ENCODE results near the gene MBOAT7. TPM values are rescaled to one million over a fixed set of nuclear protein-coding genes. Genes with fewer than 3 reads are reported as not detected.

Gene MBOAT7
- total RNA-seq, 1 experiment from 2014 or later, result 109 TPM

GRCh38 chr19:54156953-54157352, 32.4 kb downstream of the MBOAT7 start:
- peaks cover 19% of the 10 kb centered on the region for H3K4me1 Mint-ChIP-seq
- ChIA-PET CTCF (interaction anchor here (0.6 kb wide), 1 partner anchor 304 kb away, joined by 3 read pairs; no protein-coding TSS in a partner anchor), POLR2A (no interaction called here)
- DNase-seq (ENCODE audit: low spot score), result no peak
- H3K27me3 Mint-ChIP-seq (ENCODE audit: low read depth), result no peaks in the 10 kb centered on the region; the same call in 1 of the 2 replicates
- H3K9me3 Mint-ChIP-seq, result no peaks in the 10 kb centered on the region
- no peak overlapping the region for H3K27ac Mint-ChIP-seq
- ATAC-seq, result no peak
- H3K36me3 Mint-ChIP-seq, result peaks cover 38% of the 10 kb centered on the region
- no peak overlapping the region for H3K4me3 Mint-ChIP-seq
- TF ChIP-seq E2F5 (CRISPR knock-in tag; IDR thresholded peaks at IDR 0.05) (no peak), GABPB1 (CRISPR knock-in tag; IDR thresholded peaks at IDR 0.05) (no peak), ZNF121 (CRISPR knock-in tag; IDR thresholded peaks at IDR 0.05) (no peak), ZNF219 (CRISPR knock-in tag; IDR thresholded peaks at IDR 0.05; ENCODE audit: borderline replicate concordance) (no peak), PRDM15 (CRISPR knock-in tag; IDR thresholded peaks at IDR 0.05) (no peak), ZBTB43 (CRISPR knock-in tag; IDR thresholded peaks at IDR 0.05) (no peak), MXD4 (CRISPR knock-in tag; IDR thresholded peaks at IDR 0.05; ENCODE audit: borderline replicate concordance) (no peak), ESRRA (CRISPR knock-in tag; IDR thresholded peaks at IDR 0.05; ENCODE audit: borderline replicate concordance) (no peak), ZNF532 (CRISPR knock-in tag; IDR thresholded peaks at IDR 0.05; ENCODE audit: borderline replicate concordance) (no peak), ZNF138 (CRISPR knock-in tag; conservative IDR thresholded peaks at IDR 0.05) (no peak), MAX (CRISPR knock-in tag; IDR thresholded peaks at IDR 0.05) (no peak), SOX15 (CRISPR knock-in tag; IDR thresholded peaks at IDR 0.05) (no peak), GTF2I (CRISPR knock-in tag; conservative IDR thresholded peaks at IDR 0.05) (no peak)

- ChIA-PET CTCF (interaction anchor here (0.6 to 1.4 kb wide), 3 partner anchors 19 to 363 kb away, joined by 3 to 7 read pairs (median 3); partner anchors contain the start of gene CNOT3), POLR2A (interaction anchor here (0.9 to 1.3 kb wide), 2 partner anchors 9 to 20 kb away, joined by 3 to 5 read pairs; partner anchors contain the start of gene CNOT3)
- peaks cover 16% of the 10 kb centered on the region for H3K4me1 Mint-ChIP-seq
- no peaks in the 10 kb centered on the region; the same call in 1 of the 2 replicates for H3K27me3 Mint-ChIP-seq (ENCODE audit: low read depth)
- H3K9me3 Mint-ChIP-seq, result no peaks in the 10 kb centered on the region
- no peak overlapping the region for H3K4me3 Mint-ChIP-seq
- H3K36me3 Mint-ChIP-seq, result peaks cover 42% of the 10 kb centered on the region
- no peak for ATAC-seq
- H3K27ac Mint-ChIP-seq, result no peak overlapping the region
- DNase-seq (ENCODE audit: low spot score), result no peak
- TF ChIP-seq IRF1 (CRISPR knock-in tag; IDR thresholded peaks at IDR 0.05) (no peak), MLX (CRISPR knock-in tag; IDR thresholded peaks at IDR 0.05) (no peak), PREB (CRISPR knock-in tag; IDR thresholded peaks at IDR 0.05; ENCODE audit: borderline replicate concordance) (no peak), ZBTB21 (CRISPR knock-in tag; IDR thresholded peaks at IDR 0.05; ENCODE audit: borderline replicate concordance) (no peak)
Observed at GRCh38 chr19:54156490-54156889, 32.9 kb downstream of the MBOAT7 start.

Measured in WTC11 (cell line).